A549 (cell line): ENCODE data around the gene DLG2. TPM values are rescaled to one million over a fixed set of nuclear protein-coding genes. Genes with fewer than 3 reads are reported as not detected.

ENCODE experiments used
- ATAC-seq, 2 experiments: fragments of 200-7000 bp in 1 of 2; fragments of >200 bp in 1 of 2; cut with Nextera tagmentation in 1 of 2; cut with Tn5 transposase in 1 of 2; 3 replicates each; pipeline versions ENCODE4 v1.8.0 to v1.9.1; 2018 to 2020; ENCODE audit warnings: mild to moderate bottlenecking in 1 of 2, moderate library complexity in 1 of 2
- CTCF ChIA-PET: fragments of 300-600 bp; sonication (Branson Sonifier 250); formaldehyde crosslinking; extraction: SDS; loops from one replicate; lab custom pipeline; 2021; ENCODE audit warnings: antibody characterized with exemption, inconsistent platforms; lab: Yijun Ruan, JAX
- POLR2A ChIA-PET: fragments of 350-600 bp; formaldehyde crosslinking; extraction: SDS; loops from one replicate; lab custom pipeline; 2021; ENCODE audit warnings: antibody characterized with exemption, inconsistent platforms; lab: Yijun Ruan, JAX
- DNase-seq, 2 experiments: peaks; one replicate each; pipeline versions ENCODE4 v3.0.0 to v3.0.0-alpha.2; 2011 to 2016; ENCODE audit warnings: low read depth in 1 of 2, low spot score in 1 of 2
- FAIRE-seq: peaks from 2 replicates; lab custom pipeline; 2011; peaks lifted over from hg19 to GRCh38; lab: Jason Lieb, UNC
- H3K27ac ChIP-seq, 2 experiments: fragments of >200 bp; sonication (Bioruptor Twin); formaldehyde crosslinking; 3 replicates each; pipeline ENCODE4 v1.5.1; 2016 to 2017
- H3K4me1 ChIP-seq: fragments of >200 bp; sonication (Bioruptor Twin); formaldehyde crosslinking; 3 replicates; pipeline ENCODE4 v1.6.1; 2016
- H3K4me2 ChIP-seq: fragments of >200 bp; sonication (Bioruptor Twin); formaldehyde crosslinking; 3 replicates; pipeline ENCODE4 v1.6.1; 2016
- H3K4me3 ChIP-seq: fragments of >200 bp; sonication (Bioruptor Twin); formaldehyde crosslinking; 3 replicates; pipeline ENCODE4 v1.5.1; 2016
- H3K9me3 ChIP-seq: fragments of >200 bp; sonication (Bioruptor Twin); formaldehyde crosslinking; 3 replicates; pipeline ENCODE4 v1.6.1; 2016
- ATOH8 ChIP-seq: fragments of 250-450 bp; sonication (Bioruptor Pico); IDR thresholded peaks from 2 replicates; pipeline ENCODE4 v1.5.0; 2020; ENCODE audit warnings: low read depth, mild to moderate bottlenecking, moderate library complexity
- CBX2 ChIP-seq: fragments of 200-600 bp; sonication (generic); IDR thresholded peaks from 2 replicates; pipeline ENCODE4 v1.6.1; 2016; ENCODE audit warnings: low read depth, mild to moderate bottlenecking, borderline replicate concordance
- CBX8 ChIP-seq: fragments of 200-600 bp; sonication (generic); IDR thresholded peaks from 2 replicates; pipeline ENCODE4 v1.6.1; 2016
- CHD4 ChIP-seq: fragments of 200-600 bp; sonication (generic); IDR thresholded peaks from 2 replicates; pipeline ENCODE4 v1.6.1; 2016; ENCODE audit warnings: antibody characterized with exemption, mild to moderate bottlenecking, borderline replicate concordance
- CTCF ChIP-seq: fragments of >200 bp; sonication (Bioruptor Twin); formaldehyde crosslinking; IDR thresholded peaks from 3 replicates; pipeline ENCODE4 v1.5.1; 2016
- EHF ChIP-seq: fragments of 250-450 bp; sonication (Bioruptor Pico); IDR thresholded peaks from 2 replicates; pipeline ENCODE4 v1.5.0; 2020; ENCODE audit warnings: mild to moderate bottlenecking
- EHMT2 ChIP-seq: fragments of 200-600 bp; sonication (generic); IDR thresholded peaks from 2 replicates; pipeline ENCODE4 v1.6.1; 2016; ENCODE audit warnings: antibody characterized with exemption, low read depth, mild to moderate bottlenecking, moderate library complexity
- ESRRA ChIP-seq: fragments of 150-350 bp; IDR thresholded peaks from 2 replicates; pipeline ENCODE4 v1.6.1; 2014; ENCODE audit warnings: mild to moderate bottlenecking, low read length, borderline replicate concordance
- GATA3 ChIP-seq: IDR thresholded peaks from 2 replicates; pipeline ENCODE4 v1.6.1; 2012; ENCODE audit warnings: borderline replicate concordance
- HDAC2 ChIP-seq: fragments of 200-600 bp; sonication (generic); IDR thresholded peaks from 2 replicates; pipeline ENCODE4 v1.6.1; 2016
- HEYL ChIP-seq: fragments of 250-450 bp; sonication (Bioruptor Pico); IDR thresholded peaks from 2 replicates; pipeline ENCODE4 v1.8.0; 2021; ENCODE audit warnings: mild to moderate bottlenecking, moderate library complexity
- HOXA7 ChIP-seq: fragments of 250-450 bp; sonication (Bioruptor Pico); IDR thresholded peaks from 2 replicates; pipeline ENCODE4 v1.5.0; 2020; ENCODE audit warnings: mild to moderate bottlenecking, moderate library complexity
- JUN ChIP-seq, 2 experiments: fragments of >200 bp; sonication (Bioruptor Twin); formaldehyde crosslinking; IDR thresholded peaks; 2 replicates in 1 of 2; 3 replicates in 1 of 2; pipeline ENCODE4 v1.6.1; 2016 to 2017
- KDM1A ChIP-seq: fragments of 200-600 bp; sonication (generic); IDR thresholded peaks from 2 replicates; pipeline ENCODE4 v1.6.1; 2016; ENCODE audit warnings: low read depth, mild to moderate bottlenecking
- KDM5A ChIP-seq: fragments of 200-600 bp; sonication (generic); IDR thresholded peaks from 2 replicates; pipeline ENCODE4 v1.6.1; 2016; ENCODE audit warnings: antibody characterized with exemption, mild to moderate bottlenecking
- MAZ ChIP-seq: fragments of 150-350 bp; IDR thresholded peaks from 2 replicates; pipeline ENCODE4 v1.6.1; 2014; ENCODE audit warnings: antibody characterized with exemption, low read depth, low read length, borderline replicate concordance
- NPAS2 ChIP-seq: fragments of 250-450 bp; sonication (Bioruptor Pico); IDR thresholded peaks from 2 replicates; pipeline ENCODE4 v1.8.0; 2022; ENCODE audit warnings: mild to moderate bottlenecking, moderate library complexity, borderline replicate concordance
- NR3C1 ChIP-seq: fragments of >200 bp; sonication (Bioruptor Twin); formaldehyde crosslinking; IDR thresholded peaks from 3 replicates; pipeline ENCODE4 v1.6.1; 2017
- POLR2A ChIP-seq: IDR thresholded peaks from 2 replicates; pipeline ENCODE4 v1.6.1; 2012; ENCODE audit warnings: mild to moderate bottlenecking, low read length
- RARB ChIP-seq: fragments of 250-450 bp; sonication (Bioruptor Pico); IDR thresholded peaks from 2 replicates; pipeline ENCODE4 v1.8.0; 2021; ENCODE audit warnings: mild to moderate bottlenecking, moderate library complexity
- RCOR1 ChIP-seq: fragments of 150-350 bp; IDR thresholded peaks from 2 replicates; pipeline ENCODE4 v1.6.1; 2014; ENCODE audit warnings: antibody characterized with exemption, low read length, low read depth
- REST ChIP-seq: fragments of 200-600 bp; sonication (generic); IDR thresholded peaks from 2 replicates; pipeline ENCODE4 v1.6.1; 2016; ENCODE audit warnings: antibody characterized with exemption, mild to moderate bottlenecking, moderate library complexity
- RFX5 ChIP-seq: fragments of 450-650 bp; IDR thresholded peaks from 2 replicates; pipeline ENCODE4 v1.7.1; 2014; ENCODE audit warnings: antibody characterized with exemption, mild to moderate bottlenecking, moderate library complexity
- RNF2 ChIP-seq: fragments of 200-600 bp; sonication (generic); IDR thresholded peaks from 2 replicates; pipeline ENCODE4 v1.6.1; 2016; ENCODE audit warnings: low read depth, mild to moderate bottlenecking, antibody characterized with exemption, moderate library complexity, borderline replicate concordance
- SREBF2 ChIP-seq: fragments of 450-650 bp; IDR thresholded peaks from 2 replicates; pipeline ENCODE4 v1.6.1; 2014; ENCODE audit warnings: mild to moderate bottlenecking, moderate library complexity
- ZC3H11A ChIP-seq: fragments of 450-650 bp; IDR thresholded peaks from 2 replicates; pipeline ENCODE4 v1.6.1; 2014; ENCODE audit warnings: antibody characterized with exemption, mild to moderate bottlenecking
- ZNF302 ChIP-seq: fragments of 250-450 bp; sonication (Bioruptor Pico); IDR thresholded peaks from 2 replicates; pipeline ENCODE4 v1.9.0; 2021; ENCODE audit warnings: inconsistent platforms, mild to moderate bottlenecking, moderate library complexity
- ZSCAN20 ChIP-seq: fragments of 250-450 bp; sonication (Bioruptor Pico); IDR thresholded peaks from 2 replicates; pipeline ENCODE4 v1.8.0; 2022; ENCODE audit warnings: mild to moderate bottlenecking, moderate library complexity
- WGBS: methylation state at CpG from one replicate; pipeline ENCODE4 v1.1.6; 2017; ENCODE audit errors: missing lambda C conversion rate; 5-methylcytosine and 5-hydroxymethylcytosine counted together
- polyA plus RNA-seq, 4 experiments: library from polyadenylated mRNA; depleted of rRNA in 3 of 4; stranded (reverse); fragments of >200 nt; fragmentation: RNase III in 1 of 4; extraction: RNeasy Plus Mini Kit Qiagen cat#74134 plus additional on column Dnase treatment in 1 of 4; gene quantifications; 2 replicates in 3 of 4; 3 replicates in 1 of 4; pipeline ENCODE4 v1.2.3, GENCODE V29; 2011 to 2017

DLG2 gene
- polyA plus RNA-seq, 2 of the 4 experiments (the other 2 are of a cell fraction), result 0.26 to 0.79 TPM

GRCh38 chr11:83694191-83694910 is 1932.8 kb downstream of the DLG2 start:
- no peak overlapping the region for H3K27ac ChIP-seq
- TF ChIP-seq SREBF2, result no peak
- no peak for TF ChIP-seq ZSCAN20 (CRISPR knock-in tag)
- TF ChIP-seq CTCF, result no peak
- no peak for TF ChIP-seq EHF (CRISPR knock-in tag)
- no peak for TF ChIP-seq CBX2
- no peak for TF ChIP-seq RARB (CRISPR knock-in tag)
- no peak for TF ChIP-seq RFX5
- no peak for TF ChIP-seq REST
- TF ChIP-seq KDM1A, result no peak
- TF ChIP-seq RCOR1, result no peak
- no peak for TF ChIP-seq CHD4
- no peak for TF ChIP-seq ZC3H11A
- TF ChIP-seq HEYL (CRISPR knock-in tag), result no peak
- TF ChIP-seq RNF2, result no peak
- TF ChIP-seq NR3C1, result no peak
- TF ChIP-seq POLR2A, result no peak
- TF ChIP-seq, all 56 proteins: peak for 0
- no peaks in the 10 kb centered on the region for H3K9me3 ChIP-seq
- ChIA-PET CTCF (no interaction called here), POLR2A (no interaction called here)
- H3K4me2 ChIP-seq, result no peak overlapping the region
- WGBS, result 51% methylated on average over 10 of the region's 10 CpGs
- FAIRE-seq (no peak), DNase-seq (no peak), ATAC-seq (no peak)
- no peaks in the 10 kb centered on the region for H3K4me1 ChIP-seq
- no peak overlapping the region for H3K4me3 ChIP-seq

GRCh38 chr11:83693306-83693992 is 1933.7 kb downstream of the DLG2 start:
- Histone ChIP-seq H3K27ac (no peak overlapping the region), H3K4me3 (no peak overlapping the region), H3K4me1 (no peaks in the 10 kb centered on the region), H3K4me2 (no peak overlapping the region), H3K9me3 (no peaks in the 10 kb centered on the region)
- POLR2A ChIA-PET, result no interaction called here
- CTCF ChIA-PET, result interaction anchor here (0.7 kb wide), 1 partner anchor 12 kb away, joined by 3 read pairs; no protein-coding TSS in a partner anchor
- WGBS, result 30% methylated on average over 8 of the region's 8 CpGs
- FAIRE-seq, result no peak
- ATAC-seq, result no peak
- DNase-seq, result no peak
- TF ChIP-seq ESRRA, result no peak
- no peak for TF ChIP-seq REST
- TF ChIP-seq HDAC2, result no peak
- no peak for TF ChIP-seq ATOH8 (CRISPR knock-in tag)
- TF ChIP-seq KDM5A, result no peak
- TF ChIP-seq NPAS2 (CRISPR knock-in tag), result no peak
- no peak for TF ChIP-seq CBX8
- TF ChIP-seq RCOR1, result no peak
- no peak for TF ChIP-seq ZNF302 (CRISPR knock-in tag)
- TF ChIP-seq GATA3, result no peak
- TF ChIP-seq MAZ, result no peak
- TF ChIP-seq CBX2, result no peak
- TF ChIP-seq HOXA7 (CRISPR knock-in tag), result no peak
- no peak for TF ChIP-seq EHMT2
- no peak for TF ChIP-seq JUN (IDR thresholded peaks at IDR 0.05)
